ENCODE results near the gene PDE6B.
"Not testable (repeated sequence)": the region's sequence is repeated elsewhere in the genome, so short reads cannot be mapped to it uniquely, and the experiment has no call there.

- not testable (repeated sequence) for TF ChIP-seq CTCF (IDR thresholded peaks at IDR 0.05); ZFX (IDR thresholded peaks at IDR 0.05; ENCODE audit: borderline replicate concordance)
Observed at GRCh38 chr4:642366-642765, 17.0 kb downstream of the PDE6B start.
